ENCODE results near the gene RGCC.

GRCh38 chr13:41506312-41506711 is 49.0 kb downstream of the RGCC start:
- TF ChIP-seq CTCF (IDR thresholded peaks at IDR 0.05), result no peak
- TF ChIP-seq POLR2A (IDR thresholded peaks at IDR 0.05), result no peak
